HG03342 (cell line): ENCODE results near the gene BCL2L12.
A peak's percentile ranks its signal among the peaks of the same experiment; 100 is the strongest.
"Not testable (repeated sequence)": the region's sequence is repeated elsewhere in the genome, so short reads cannot be mapped to it uniquely, and the experiment has no call there.

Experiments
- ATAC-seq: cut with Tn5 transposase; IDR thresholded peaks from one replicate; pipeline ENCODE4 v1.9.1; 2021; ENCODE audit warnings: mild to moderate bottlenecking, moderate library complexity; ENCODE audit not compliant: unreplicated experiment

BCL2L12 gene

DNA sequence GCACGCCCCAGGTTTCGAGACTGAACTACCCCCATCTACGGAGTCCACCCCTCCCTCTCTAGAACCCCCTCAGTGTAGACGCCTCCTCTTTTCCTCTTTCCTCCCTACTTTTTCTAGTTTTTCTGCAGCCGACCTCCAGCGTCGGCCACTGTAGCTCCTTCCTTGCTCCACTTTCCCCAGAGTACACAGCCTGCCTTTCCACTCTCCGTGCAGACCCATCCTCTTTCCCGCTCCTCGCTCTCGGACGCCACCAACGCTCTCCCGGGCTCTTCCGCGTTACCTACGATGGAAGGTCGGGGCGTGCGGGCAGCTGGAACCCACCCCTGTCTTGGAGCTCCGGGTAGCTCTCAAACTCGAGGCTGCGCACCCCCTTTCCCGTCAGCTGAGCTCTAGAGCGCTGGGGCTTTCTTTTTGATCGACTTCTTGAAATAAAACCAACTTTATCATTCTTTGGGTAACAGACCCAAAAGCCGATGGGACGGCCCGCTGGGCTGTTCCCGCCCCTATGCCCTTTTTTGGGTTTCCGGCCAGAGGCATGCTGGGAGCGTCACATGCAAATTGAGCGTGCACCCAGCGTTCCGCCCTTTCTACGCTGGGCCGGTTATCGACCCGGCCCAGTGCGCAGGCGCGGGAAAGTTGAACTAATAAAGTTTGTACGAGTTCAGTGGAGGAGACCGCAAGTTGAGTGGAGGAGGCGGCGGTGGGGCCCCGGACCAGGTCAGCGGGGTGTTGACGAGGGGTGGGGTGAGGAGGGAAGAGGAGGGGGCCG lies at the start of gene BCL2L12, which contains the start of gene IRF3:
Gene BCL2L12, plus strand, starts transcription at position 583 of the 769 bp plus-strand sequence. CDS start 760 bp downstream, outside the sequence.
Gene IRF3, minus strand, starts transcription at position 507 of the 769 bp plus-strand sequence. CDS start 1,019 bp downstream, outside the sequence.
- peak; percentile 74 for ATAC-seq

DNA sequence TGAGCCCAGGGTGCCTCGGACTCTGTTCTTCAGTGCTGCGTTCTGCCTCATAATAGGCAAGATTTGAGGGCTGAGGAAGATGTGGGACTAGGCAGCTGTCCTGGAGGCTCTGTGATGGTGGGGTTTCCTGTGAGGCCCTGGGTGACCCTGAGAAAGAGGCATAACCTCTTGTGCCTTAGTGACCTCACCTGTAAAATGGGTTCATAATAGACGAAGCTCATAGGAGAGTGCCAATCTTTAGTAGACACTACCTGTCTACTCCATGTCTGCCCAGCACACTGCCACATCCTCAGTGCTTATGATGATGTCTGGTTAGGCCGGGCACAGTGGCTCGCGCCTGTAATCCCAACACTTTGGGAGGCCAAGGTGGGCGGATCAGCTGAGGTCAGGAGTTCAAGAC lies 49.2 kb upstream of the BCL2L12 start:
- ATAC-seq, result no peak

- ATAC-seq, result no peak
These were observed 48.8 kb upstream of the BCL2L12 start for GRCh38 chr19:49616945-49617344.

DNA sequence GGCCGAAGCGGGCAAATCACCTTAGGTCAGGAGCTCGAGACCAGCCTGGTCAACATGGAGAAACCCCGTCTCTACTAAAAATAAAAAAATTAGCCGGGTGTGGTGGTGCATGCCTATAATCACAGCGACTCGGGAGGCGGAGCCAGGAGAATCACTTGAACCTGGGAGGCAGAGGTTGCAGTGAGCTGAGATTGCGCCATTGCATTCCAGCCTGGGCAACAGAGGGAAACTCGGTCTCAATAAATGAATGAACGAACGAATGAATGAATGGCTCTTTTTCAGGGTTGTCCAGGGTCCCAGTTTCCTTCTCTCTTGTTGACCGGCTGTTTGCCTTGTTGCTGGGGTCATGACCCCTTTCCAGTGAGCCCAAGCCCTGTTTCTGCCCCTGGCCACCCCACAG lies 47.9 kb upstream of the BCL2L12 start:
- not testable (repeated sequence) for ATAC-seq

GRCh38 chr19:49624967-49625910 lies 40.5 kb upstream of the BCL2L12 start:
- no peak for ATAC-seq

DNA sequence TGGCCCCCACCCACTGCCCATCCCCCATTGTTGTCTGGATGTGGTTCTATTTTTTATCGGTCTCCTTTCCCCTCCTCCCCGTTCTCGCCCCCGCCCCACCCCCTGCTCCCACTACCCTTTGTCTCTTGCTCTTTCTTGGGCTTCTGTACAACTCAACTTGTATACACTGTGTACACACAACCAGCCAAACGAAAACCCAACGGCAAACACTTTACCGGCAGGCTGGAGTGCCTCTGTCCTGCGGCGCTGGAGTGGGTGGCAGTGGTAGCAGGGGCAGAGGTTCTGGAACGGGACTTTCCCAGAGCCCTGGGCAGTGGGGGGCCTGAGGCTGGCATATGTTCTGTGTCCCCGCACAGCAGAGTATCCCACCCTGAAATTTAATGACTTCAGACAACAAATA lies 39.5 kb upstream of the BCL2L12 start:
- no peak for ATAC-seq

- ATAC-seq, result no peak
These were observed 36.1 kb upstream of the BCL2L12 start for GRCh38 chr19:49629659-49630058.

DNA sequence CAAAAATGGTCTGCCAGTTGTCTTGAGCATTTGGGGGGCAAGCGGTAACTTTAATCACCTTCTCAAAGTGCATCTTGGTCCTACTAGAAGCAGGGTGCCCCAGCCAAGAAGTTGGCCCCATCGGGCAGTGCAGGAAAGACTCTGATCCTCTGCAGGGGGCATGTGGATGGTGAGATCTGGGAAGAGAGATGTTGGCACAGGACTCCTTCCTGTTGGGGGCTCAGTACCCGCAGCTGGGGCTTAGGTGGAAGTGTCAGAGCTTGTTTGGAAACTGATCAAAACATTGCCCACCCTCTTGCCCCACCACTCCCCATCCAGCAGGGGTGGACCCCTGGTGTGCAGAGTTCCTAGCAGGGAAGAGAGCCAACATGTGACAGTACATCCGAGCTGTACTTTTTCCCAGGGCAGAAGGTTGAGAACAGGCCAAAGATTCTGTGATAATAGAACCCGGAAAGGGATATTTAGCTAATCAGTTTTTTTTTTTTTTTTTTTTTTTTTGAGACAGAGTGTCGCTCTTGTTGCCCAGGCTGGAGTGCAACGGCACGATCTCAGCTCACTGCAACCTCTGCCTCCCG lies 34.6 kb upstream of the BCL2L12 start:
- no peak for ATAC-seq

- no peak for ATAC-seq
These were observed 34.0 kb upstream of the BCL2L12 start for GRCh38 chr19:49631610-49632192.

GRCh38 chr19:49632576-49632975 lies 33.2 kb upstream of the BCL2L12 start:
- no peak for ATAC-seq

- not testable (repeated sequence) for ATAC-seq
These were observed 32.5 kb upstream of the BCL2L12 start for GRCh38 chr19:49633273-49633672.

DNA sequence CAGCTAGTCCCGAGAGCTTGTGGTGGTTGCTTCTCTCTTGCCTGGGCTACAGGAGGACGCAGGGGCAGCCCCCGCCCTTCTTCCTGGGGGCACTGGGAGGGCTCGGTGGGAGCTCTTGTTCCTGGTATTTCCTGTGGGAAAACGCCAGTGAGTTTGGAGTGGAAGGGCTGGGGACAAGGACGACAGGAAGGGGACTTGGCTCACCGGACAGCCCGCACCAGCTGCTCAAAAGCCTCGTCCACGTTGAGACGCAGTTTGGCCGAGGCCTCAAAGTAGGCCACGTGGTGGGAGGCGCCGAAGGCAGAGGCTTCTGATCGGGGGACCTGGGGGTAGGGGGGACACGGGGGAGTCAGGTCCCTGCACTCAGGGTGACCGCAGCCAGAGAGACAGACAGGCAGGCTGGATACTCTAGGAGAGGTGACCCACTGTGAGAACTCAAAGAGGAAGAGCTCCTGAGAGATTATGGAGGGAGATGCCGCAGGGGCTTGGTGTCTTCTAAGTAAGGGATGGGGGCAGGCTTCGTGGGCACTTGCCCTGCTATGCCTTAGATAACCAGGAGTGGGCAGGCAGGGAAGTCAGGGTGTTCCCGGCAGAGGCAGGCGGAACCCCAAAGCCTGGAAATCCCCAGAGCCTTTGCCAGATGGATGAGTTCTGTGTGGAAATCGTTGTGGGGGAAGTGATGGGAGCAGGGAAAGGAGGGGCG lies 30.1 kb upstream of the BCL2L12 start:
- no peak for ATAC-seq

DNA sequence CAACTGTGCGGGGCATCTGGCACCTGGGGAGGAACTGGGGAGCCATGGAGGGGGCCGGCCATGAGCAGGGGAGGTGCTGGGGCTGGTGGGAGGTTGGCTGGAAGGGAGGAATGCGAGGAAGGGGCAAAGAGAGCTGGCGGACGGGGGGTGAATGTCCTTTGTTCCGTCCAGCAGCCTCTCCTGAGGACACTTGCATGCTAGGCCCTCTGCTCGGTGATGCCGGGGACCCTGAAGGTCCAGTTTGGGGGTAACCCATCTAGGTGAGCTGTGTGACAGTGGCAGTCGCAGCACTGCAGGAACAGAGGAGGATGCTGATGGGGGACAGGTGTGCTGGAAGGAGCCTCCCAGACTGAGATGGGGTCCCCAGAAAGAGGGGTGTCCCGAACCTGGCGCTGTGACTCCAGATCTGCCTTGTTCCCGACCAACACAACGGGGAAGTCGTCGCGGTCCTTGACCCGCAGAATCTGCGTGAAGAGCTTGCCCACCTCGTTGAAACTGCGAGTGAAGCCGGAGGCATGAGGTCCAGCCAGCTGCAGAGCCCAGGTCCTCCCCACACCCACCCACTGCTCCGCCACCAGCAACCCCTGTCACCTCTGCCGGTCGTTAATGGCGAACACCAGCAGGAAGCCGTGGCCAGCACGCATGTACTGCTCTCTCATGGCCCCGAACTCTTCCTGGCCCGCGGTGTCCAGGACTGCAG lies 29.4 kb upstream of the BCL2L12 start:
- ATAC-seq, result no peak

DNA sequence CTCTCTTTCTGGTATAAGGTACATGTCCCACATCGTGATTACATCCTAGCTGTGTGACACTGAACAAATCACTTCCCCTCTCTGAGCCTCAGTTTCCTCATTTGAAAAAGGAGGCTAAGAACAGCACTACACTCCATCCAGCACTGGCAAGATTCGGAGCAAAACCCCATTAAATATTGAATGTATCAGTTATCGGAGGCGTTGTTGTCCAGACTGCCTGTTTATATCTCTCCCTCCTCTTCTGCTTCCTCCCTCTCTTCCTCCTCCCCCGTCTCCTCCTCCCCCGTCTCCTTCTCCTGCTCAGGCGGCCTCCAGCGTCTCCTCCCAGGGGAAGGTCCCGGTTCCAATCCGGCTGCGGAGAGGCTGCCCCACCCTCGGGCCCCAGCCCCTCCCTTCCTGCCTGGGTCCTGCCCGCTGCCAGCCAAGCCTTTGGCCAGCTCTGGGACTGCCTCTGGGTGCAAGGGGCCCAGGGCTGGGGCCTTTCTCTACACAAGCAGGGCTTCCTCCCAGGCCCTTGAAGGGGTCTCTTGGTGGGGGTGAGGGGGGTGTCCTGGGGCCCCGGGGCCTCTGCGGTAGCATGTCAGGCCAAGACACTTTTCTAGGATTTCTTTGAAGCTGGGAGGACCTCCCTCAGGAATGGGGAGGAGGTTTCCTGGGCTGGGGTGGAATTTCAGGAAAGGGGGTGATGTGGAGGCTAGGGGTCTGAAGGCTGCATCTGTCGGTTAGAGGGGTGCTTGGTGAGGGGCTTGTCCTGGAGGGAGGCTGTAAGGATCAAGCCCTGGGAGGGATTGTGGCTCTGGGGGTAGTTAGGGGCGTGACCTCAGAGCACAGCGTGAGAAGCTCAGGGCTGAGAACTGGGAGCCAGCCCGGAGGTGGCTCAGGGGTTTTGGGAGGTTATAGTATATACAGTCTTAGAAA lies 27.7 kb upstream of the BCL2L12 start:
- no peak for ATAC-seq

GRCh38 chr19:49639401-49640112 lies 26.2 kb upstream of the BCL2L12 start:
- no peak for ATAC-seq

DNA sequence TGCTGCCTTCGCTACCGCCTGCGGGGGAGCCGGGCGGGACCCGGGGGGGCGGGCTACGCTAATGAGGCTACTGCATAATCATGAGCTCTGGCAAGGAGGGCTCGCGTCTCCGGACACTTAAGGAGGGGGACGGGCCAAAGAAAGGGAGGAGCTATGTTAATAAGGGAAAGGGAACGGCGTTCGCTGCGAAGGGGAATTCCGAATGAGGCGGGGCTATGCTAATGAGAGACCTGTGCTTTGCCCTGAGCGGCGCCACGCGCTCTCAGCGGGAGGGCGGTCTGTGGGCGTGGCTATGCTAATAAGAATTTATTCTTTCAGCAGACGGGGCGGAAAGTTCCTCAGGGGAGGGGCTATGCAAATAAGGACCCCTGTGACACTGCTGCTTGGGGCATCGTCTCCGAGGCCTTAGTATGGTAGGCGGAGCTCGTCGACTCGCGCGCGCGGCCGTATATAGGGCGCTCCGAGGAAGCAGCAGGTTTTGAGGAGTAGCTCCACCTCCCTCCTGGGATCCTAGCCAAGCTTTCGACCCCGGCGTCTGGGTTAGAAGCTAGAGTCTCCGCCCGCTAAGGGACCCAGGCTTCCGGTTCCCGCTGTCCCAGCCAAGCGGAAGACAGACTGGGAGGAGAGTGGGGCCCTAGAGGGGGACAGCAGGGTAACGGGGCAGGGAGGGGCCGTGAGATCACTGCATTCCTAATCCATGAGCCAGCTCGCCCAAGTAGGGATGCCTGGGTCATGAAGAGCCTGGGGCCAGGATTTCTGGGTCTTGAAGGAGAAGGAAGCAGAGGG lies 25.4 kb upstream of the BCL2L12 start, which contains the start of gene RRAS:
Gene RRAS, minus strand, starts transcription at position 31 of the 786 bp plus-strand sequence. CDS start 45 bp downstream, outside the sequence.
- peak; percentile 49 for ATAC-seq
